Measurements from ENCODE around the gene ESCO1. TPM values are rescaled to one million over a fixed set of nuclear protein-coding genes. Genes with fewer than 3 reads are reported as not detected.
"Not testable (repeated sequence)": the region's sequence is repeated elsewhere in the genome, so short reads cannot be mapped to it uniquely, and the experiment has no call there.

ESCO1 gene
- total RNA-seq, 6 experiments from 2014 or later: 4.9 to 10.3 (median 6.5) TPM

- no peak for TF ChIP-seq POLR2A (IDR thresholded peaks at IDR 0.05)
- TF ChIP-seq CTCF (IDR thresholded peaks at IDR 0.05): no peak
- intact Hi-C loops (cut with DNase I): no loop called here
- Histone ChIP-seq H3K9me3 (no peaks in the 10 kb centered on the region), H3K4me3 (no peak overlapping the region), H3K27me3 (no peaks in the 10 kb centered on the region), H3K4me1 (peaks cover 0 to 21% (median 5%) of the 10 kb centered on the region in 4 donors), H3K36me3 (peaks cover 0 to 4% (median 0%) of the 10 kb centered on the region in 4 donors), H3K27ac (no peak overlapping the region)
- DNase-seq (no peak), ATAC-seq (no peak)
- 71% methylated on average over 4 of the region's 4 CpGs for WGBS (ENCODE audit: insufficient coverage, low coverage, low lambda C conversion rate, missing lambda C conversion rate)
Observed at GRCh38 chr18:21634588-21635199, 34.2 kb upstream of the ESCO1 start.

- no peak for DNase-seq
- intact Hi-C loops (cut with DNase I): no loop called here
- WGBS (ENCODE audit: insufficient coverage, low coverage, low lambda C conversion rate, missing lambda C conversion rate): 100% methylated on average over 1 of the region's 1 CpG
- TF ChIP-seq POLR2A (IDR thresholded peaks at IDR 0.05) (no peak), CTCF (IDR thresholded peaks at IDR 0.05) (peak in 3 of 4 donors; percentile 19 to 31 (median 21))
- Histone ChIP-seq H3K4me3 (no peak overlapping the region), H3K27me3 (no peaks in the 10 kb centered on the region), H3K36me3 (peaks cover 0 to 22% (median 0%) of the 10 kb centered on the region in 4 donors), H3K9me3 (no peaks in the 10 kb centered on the region), H3K4me1 (peaks cover 0 to 4% (median under 1%) of the 10 kb centered on the region in 4 donors), H3K27ac (no peak overlapping the region)
- ATAC-seq: peak in 2 of 4 donors; percentile 29 to 36
Observed at GRCh38 chr18:21632393-21632792, 31.9 kb upstream of the ESCO1 start.

GRCh38 chr18:21629089-21629832 lies 28.8 kb upstream of the ESCO1 start:
- Histone ChIP-seq H3K4me1 (no peaks in the 10 kb centered on the region), H3K27me3 (no peaks in the 10 kb centered on the region), H3K36me3 (peaks cover 0 to 45% (median 4%) of the 10 kb centered on the region in 4 donors), H3K27ac (no peak overlapping the region), H3K4me3 (no peak overlapping the region), H3K9me3 (no peaks in the 10 kb centered on the region)
- intact Hi-C loops (cut with DNase I): no loop called here
- no peak for DNase-seq
- no peak for ATAC-seq
- TF ChIP-seq POLR2A (IDR thresholded peaks at IDR 0.05) (no peak), CTCF (IDR thresholded peaks at IDR 0.05) (no peak)
- WGBS (ENCODE audit: insufficient coverage, low coverage, low lambda C conversion rate, missing lambda C conversion rate): 65% methylated on average over 9 of the region's 9 CpGs

- H3K27ac ChIP-seq; H3K9me3 ChIP-seq; intact Hi-C loops (cut with DNase I); ATAC-seq; H3K4me1 ChIP-seq; H3K27me3 ChIP-seq; H3K4me3 ChIP-seq; DNase-seq: not testable (repeated sequence)
- WGBS (ENCODE audit: insufficient coverage, low coverage, low lambda C conversion rate, missing lambda C conversion rate): 92% methylated on average over 9 of the region's 9 CpGs
- H3K36me3 ChIP-seq: peaks cover 0 to 41% (median 16%) of the 10 kb centered on the region in 4 donors
Observed at GRCh38 chr18:21621640-21622039, 21.1 kb upstream of the ESCO1 start.

Measured in right lobe of liver (tissue), 6 donors.